ENCODE results near the gene IMP4.

The IMP4 gene

GRCh38 chr2:130357864-130358263 lies 15.2 kb downstream of the IMP4 start:
- no peak for DNase-seq (ENCODE audit: low spot score)

- DNase-seq (ENCODE audit: low spot score), result no peak
Observed at GRCh38 chr2:130358420-130359350, 16.0 kb downstream of the IMP4 start.

GRCh38 chr2:130359466-130359865 lies 16.8 kb downstream of the IMP4 start:
- DNase-seq (ENCODE audit: low spot score), result no peak

GRCh38 chr2:130363479-130363878 lies 20.8 kb downstream of the IMP4 start:
- DNase-seq (ENCODE audit: low spot score), result no peak

GRCh38 chr2:130365075-130365474 lies 22.4 kb downstream of the IMP4 start:
- no peak for DNase-seq (ENCODE audit: low spot score)

- no peak for DNase-seq (ENCODE audit: low spot score)
Observed at GRCh38 chr2:130365963-130366362, 23.3 kb downstream of the IMP4 start.

- no peak for DNase-seq (ENCODE audit: low spot score)
Observed at GRCh38 chr2:130366720-130367119, 24.0 kb downstream of the IMP4 start.

GRCh38 chr2:130368786-130369185 lies 26.1 kb downstream of the IMP4 start:
- DNase-seq (ENCODE audit: low spot score), result no peak

GRCh38 chr2:130369311-130369964 lies 26.7 kb downstream of the IMP4 start:
- DNase-seq (ENCODE audit: low spot score), result no peak

- DNase-seq (ENCODE audit: low spot score), result no peak
Observed at GRCh38 chr2:130369965-130370341, 27.3 kb downstream of the IMP4 start.

- no peak for DNase-seq (ENCODE audit: low spot score)
Observed at GRCh38 chr2:130370490-130370889, 27.8 kb downstream of the IMP4 start.

- no peak for DNase-seq (ENCODE audit: low spot score)
Observed at GRCh38 chr2:130371723-130372054, 29.0 kb downstream of the IMP4 start.

- DNase-seq (ENCODE audit: low spot score), result no peak
Observed at GRCh38 chr2:130372055-130372832, 29.5 kb downstream of the IMP4 start.

GRCh38 chr2:130372833-130373807 lies 30.4 kb downstream of the IMP4 start:
- DNase-seq (ENCODE audit: low spot score), result no peak

GRCh38 chr2:130373808-130374365 lies 31.2 kb downstream of the IMP4 start:
- DNase-seq (ENCODE audit: low spot score), result no peak

GRCh38 chr2:130374587-130375290 lies 32.0 kb downstream of the IMP4 start:
- DNase-seq (ENCODE audit: low spot score), result no peak

GRCh38 chr2:130375291-130376266 lies 32.9 kb downstream of the IMP4 start:
- no peak for DNase-seq (ENCODE audit: low spot score)

- no peak for DNase-seq (ENCODE audit: low spot score)
Observed at GRCh38 chr2:130376433-130377293, 34.0 kb downstream of the IMP4 start.
